NCI-H524 (cell line): ENCODE data around the gene FBLN1.

Experiments used
- DNase-seq, 2 experiments: peaks; one replicate each; lab custom pipeline; 2025; lab: John Stamatoyannopoulos, UW

The FBLN1 gene

GRCh38 chr22:45504373-45505341, 2.0 kb downstream of the FBLN1 start:
- DNase-seq: peak in 1 of 2 experiments; percentile 78

GRCh38 chr22:45505991-45506747, 3.5 kb downstream of the FBLN1 start:
- no peak for DNase-seq

- DNase-seq: no peak
These were observed 4.2 kb downstream of the FBLN1 start for GRCh38 chr22:45506816-45507360.

GRCh38 chr22:45507798-45508197, 5.1 kb downstream of the FBLN1 start:
- no peak for DNase-seq

- no peak for DNase-seq
These were observed 6.1 kb downstream of the FBLN1 start for GRCh38 chr22:45508814-45509213.

- no peak for DNase-seq
These were observed 7.9 kb downstream of the FBLN1 start for GRCh38 chr22:45510376-45511232.

- DNase-seq: no peak
These were observed 9.2 kb downstream of the FBLN1 start for GRCh38 chr22:45511847-45512261.

- DNase-seq: no peak
These were observed 9.7 kb downstream of the FBLN1 start for GRCh38 chr22:45512363-45512762.

GRCh38 chr22:45515676-45516075, 13.0 kb downstream of the FBLN1 start:
- DNase-seq: no peak

- no peak for DNase-seq
These were observed 13.5 kb downstream of the FBLN1 start for GRCh38 chr22:45516163-45516562.

GRCh38 chr22:45516923-45517675, 14.4 kb downstream of the FBLN1 start:
- DNase-seq: no peak

- DNase-seq: no peak
These were observed 15.5 kb downstream of the FBLN1 start for GRCh38 chr22:45518136-45518535.

GRCh38 chr22:45518580-45518991, 15.9 kb downstream of the FBLN1 start:
- no peak for DNase-seq

GRCh38 chr22:45521178-45521577, 18.5 kb downstream of the FBLN1 start:
- no peak for DNase-seq

- DNase-seq: no peak
These were observed 19.8 kb downstream of the FBLN1 start for GRCh38 chr22:45522462-45522861.

- DNase-seq: no peak
These were observed 21.5 kb downstream of the FBLN1 start for GRCh38 chr22:45524157-45524556.

- no peak for DNase-seq
These were observed 22.3 kb downstream of the FBLN1 start for GRCh38 chr22:45524966-45525365.

- DNase-seq: no peak
These were observed 22.8 kb downstream of the FBLN1 start for GRCh38 chr22:45525480-45525879.

- no peak for DNase-seq
These were observed 23.6 kb downstream of the FBLN1 start for GRCh38 chr22:45526281-45526680.

GRCh38 chr22:45526768-45527360, 24.2 kb downstream of the FBLN1 start:
- DNase-seq: no peak

- DNase-seq: no peak
These were observed 24.8 kb downstream of the FBLN1 start for GRCh38 chr22:45527456-45527855.
